Measurements from ENCODE around the gene ACKR2. TPM values are rescaled to one million over a fixed set of nuclear protein-coding genes. Genes with fewer than 3 reads are reported as not detected.
A peak's percentile ranks its signal among the peaks of the same experiment; 100 is the strongest.

ACKR2 gene, protein sequence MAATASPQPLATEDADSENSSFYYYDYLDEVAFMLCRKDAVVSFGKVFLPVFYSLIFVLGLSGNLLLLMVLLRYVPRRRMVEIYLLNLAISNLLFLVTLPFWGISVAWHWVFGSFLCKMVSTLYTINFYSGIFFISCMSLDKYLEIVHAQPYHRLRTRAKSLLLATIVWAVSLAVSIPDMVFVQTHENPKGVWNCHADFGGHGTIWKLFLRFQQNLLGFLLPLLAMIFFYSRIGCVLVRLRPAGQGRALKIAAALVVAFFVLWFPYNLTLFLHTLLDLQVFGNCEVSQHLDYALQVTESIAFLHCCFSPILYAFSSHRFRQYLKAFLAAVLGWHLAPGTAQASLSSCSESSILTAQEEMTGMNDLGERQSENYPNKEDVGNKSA
- 1.1 TPM for total RNA-seq

DNA sequence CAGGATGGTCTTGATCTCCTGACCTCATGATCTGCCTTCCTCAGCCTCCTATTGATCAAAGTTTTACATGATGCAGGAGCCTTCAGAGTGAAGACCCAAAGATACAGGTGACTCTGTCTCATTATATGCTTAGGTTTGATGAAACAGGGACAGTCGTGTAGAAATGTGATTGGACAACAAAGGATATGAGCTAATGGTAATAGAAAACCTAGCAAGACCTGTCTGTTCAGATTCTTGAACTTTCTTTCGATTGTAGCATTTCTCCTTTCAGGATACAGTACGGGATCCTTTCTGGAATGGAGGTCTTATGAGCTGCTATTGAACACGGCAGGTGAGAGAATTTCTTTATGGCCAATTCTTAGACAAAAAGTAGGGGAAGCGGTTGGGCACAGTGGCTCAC is at the start of gene ACKR2:
ACKR2 (plus strand) TSS at position 244 of the 400 bp plus-strand sequence. CDS start 55,058 bp downstream, outside the sequence.
- ATAC-seq, result no peak

DNA sequence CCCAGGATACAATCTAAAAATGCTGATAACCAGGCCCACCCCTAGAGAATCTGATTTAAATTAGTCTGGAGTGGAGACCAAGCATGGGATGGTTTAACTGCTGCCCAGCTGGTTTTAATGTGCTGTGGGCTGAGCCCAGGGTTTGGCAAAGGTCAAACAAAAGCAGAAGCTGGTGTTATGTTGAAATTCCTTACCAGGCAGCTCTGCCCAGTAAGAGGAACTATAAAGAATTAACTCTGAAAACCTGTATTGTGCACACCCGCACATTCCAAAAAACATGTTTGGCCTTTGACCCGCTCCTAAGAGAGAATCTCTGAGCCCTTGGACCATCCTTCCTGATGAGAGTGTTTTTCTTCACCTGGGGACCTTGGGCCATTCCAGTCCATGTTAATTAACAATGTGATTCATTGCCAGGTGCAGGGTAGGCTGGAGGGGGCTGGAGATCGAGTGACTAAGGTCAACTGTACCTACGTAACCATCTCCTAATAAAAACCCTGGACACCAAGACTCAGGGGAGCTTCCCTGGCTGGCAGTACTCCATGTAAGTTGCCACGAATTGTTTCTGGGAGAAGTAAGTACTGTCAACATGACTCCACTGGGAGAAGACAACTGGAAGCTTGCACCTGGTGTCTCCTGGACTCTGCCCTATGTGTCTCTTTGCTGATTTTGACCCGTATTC is 47.1 kb upstream of the ACKR2 start:
- ATAC-seq, result peak; percentile 66

DNA sequence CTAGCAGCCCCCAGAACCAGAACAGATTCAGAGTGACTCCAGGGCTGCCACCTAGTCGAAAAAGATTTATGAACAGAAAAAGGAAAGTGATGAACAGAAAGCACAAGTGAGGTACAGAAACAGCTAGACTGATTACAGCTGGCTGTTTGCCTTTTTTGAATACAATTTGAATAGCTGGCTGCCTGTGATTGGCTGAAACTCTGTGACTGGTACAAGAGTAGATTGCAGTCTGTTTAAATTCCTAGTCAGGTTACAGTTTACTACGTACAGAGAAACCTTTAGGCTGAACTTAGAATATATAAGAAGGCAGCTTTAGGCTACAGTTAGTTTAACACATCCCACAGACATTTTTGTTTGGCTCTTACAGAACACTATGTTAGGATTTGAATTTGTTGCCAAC is 46.2 kb upstream of the ACKR2 start:
- no peak for ATAC-seq

DNA sequence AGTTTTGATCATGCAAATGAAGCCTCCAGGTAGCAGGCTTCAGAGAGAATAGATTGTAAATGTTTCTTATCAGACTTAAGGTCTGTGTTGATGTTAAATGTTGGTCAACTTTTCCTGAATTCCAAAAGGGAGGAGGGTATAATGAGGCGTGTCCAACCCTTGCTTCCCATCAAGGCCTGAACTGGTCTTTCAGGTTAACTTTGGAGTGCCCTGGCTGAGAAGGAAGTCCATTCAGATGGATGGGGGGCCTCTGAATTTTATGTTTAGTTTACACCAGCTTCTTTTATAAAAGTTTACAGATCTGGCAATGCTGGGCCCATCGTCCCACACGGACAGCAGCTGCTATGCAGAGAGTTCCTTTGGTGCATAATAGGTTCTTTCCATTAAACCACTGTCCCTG is 45.1 kb upstream of the ACKR2 start:
- no peak for ATAC-seq

DNA sequence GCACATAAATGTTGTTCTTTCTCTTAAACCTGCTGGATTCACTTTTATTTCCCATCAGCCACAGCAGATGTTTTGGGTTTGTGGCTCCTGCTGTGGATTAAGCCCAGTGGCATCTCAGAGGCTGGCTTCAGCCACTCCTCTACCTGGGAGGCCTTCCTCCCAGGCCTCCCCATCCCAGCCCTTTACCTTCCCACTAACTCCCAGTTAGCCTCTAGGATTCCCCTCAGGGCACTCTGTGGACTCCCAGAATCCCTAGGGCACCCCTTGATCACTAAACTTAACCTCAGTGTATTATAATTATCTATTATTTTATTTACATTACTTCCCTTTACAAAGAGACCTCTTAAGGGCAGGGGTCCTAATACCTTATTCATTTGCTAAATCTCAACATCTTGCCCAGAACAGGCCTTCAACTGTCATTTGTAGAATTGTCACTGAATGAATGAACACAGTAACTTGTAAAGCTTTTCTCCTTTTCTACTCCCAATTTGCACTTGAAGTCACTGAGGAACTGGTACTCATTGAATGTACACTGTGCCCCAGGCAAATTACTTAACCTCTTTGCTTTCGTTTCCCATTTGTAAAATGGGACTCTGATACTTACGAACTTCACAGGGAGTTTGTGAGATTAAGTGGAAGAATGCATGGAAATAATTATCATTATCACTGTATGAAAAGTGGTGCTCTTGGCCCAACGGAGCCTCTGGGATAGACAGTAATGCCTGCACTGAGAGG is 44.5 kb upstream of the ACKR2 start:
- no peak for ATAC-seq

DNA sequence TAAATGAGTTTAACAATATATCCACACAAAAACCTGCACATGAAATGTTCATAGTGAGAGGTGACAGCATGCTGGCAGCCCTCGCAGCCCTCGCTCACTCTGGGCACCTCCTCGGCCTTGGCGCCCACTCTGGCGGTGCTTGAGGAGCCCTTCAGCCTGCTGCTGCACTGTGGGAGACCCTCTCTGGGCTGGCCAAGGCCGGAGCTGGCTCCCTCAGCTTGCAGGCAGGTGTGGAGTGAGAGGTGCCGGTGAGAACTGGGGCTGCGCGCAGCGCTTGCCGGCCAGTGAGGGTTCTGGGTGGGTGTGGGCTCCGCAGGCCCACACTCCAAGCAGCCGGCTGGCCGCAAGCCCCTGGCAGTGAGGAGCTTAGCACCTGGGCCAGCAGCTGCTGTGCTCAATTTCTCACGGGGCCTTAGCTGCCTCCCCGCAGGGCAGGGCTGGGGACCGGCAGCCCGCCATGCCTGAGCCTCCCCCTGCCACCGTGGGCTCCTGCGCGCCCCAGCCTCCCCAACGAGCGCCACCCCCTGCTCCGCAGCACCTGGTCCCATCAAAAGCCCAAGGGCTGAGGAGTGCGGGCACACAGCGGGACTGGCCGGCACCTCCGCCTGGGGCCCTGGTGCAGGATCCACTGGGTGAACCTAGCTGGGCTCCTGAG is 39.6 kb upstream of the ACKR2 start:
- no peak for ATAC-seq

DNA sequence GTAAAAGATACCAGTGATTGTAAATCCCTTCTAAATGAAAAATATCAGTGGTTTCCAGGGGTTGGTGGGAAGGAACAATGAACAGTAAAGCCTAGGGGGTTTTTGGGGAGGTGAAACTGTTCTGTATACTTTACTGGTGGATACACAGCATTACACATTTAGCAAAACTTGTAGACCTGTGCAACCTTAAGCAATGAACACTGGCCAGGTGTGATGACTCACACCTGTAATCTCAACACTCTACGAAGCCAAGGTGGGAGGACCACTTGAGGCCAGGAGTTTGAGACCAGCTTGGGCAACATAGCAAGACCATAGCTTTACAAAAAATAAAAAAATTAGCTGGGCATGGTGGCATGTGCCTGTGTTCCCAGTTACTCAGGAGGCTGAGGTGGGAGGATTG is 38.0 kb upstream of the ACKR2 start:
- peak; percentile 30 for ATAC-seq

DNA sequence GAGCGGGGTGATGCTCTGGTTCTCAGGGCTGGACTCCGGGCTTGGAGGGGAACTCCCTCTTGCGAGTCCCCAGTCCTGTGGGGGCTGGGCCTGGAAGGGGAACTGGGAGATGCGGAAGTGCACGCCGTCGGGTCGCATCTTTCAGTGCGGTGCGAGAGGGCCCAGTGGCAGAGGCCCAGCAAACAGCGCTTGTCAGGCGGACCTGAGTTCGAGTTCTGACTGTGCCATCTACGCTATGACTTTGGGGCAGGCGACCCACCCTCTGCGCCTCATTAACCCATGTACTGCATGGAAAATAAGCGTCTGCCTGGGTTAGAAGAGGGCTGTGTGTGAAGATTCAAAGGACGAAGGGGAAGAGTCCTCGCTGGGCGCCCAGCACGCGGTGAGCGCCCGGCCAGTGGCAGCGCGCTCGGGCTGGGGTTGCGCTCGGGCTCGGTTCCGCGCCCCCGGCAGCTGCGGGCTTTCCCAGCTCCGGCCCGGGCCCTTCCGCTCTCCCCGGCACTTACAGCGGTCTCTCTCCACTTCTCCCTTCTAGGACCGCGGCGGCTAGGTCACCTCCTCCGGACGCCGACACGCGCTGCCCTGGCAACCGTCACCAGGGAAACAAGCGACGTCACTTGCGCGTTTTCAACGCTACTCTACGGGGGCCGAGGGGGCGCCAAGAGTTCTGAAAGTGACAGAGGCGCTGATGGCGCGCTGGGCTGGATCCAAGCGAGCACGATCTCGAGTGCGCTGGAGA is 36.4 kb upstream of the ACKR2 start, which contains the start of gene CCDC13:
CCDC13 (minus strand) TSS at position 584 of the 739 bp plus-strand sequence. CDS start 14,908 bp downstream, outside the sequence.
- peak; percentile 90 for ATAC-seq

DNA sequence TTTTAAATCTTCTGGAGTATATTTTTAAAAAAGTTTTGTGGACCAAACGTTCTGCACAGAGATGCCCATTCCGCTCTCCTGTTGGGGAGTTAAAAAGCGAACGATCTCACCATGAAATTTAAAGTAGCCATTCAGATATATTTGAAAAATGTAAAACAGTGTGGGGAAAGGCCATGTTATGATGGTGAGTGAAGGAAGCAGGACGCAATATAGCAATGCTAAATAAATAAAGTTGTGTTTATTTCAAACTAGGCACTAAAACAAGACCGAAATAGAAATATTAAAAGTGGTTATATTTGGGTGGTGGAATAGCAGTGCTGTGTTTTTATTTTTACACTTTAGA is 35.9 kb upstream of the ACKR2 start:
- ATAC-seq, result no peak

DNA sequence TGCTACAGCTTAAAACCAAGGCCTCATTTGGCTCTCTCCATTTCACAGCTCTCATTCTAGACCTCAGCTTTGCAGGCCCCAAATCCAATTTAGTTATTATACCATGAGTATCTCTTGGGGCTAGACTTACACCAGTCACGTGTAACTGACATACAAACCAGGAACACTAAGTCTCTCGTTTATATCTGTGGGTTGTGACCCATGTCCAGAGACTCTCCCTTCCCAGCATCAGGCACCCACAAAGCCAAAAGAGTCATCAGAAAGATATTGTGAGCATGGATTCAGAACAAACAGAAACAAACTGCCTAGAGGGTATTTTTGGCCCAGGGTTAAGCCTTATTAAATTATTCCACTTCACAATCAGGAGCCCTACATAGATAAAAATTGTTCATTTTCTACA is 30.6 kb upstream of the ACKR2 start:
- ATAC-seq, result no peak

DNA sequence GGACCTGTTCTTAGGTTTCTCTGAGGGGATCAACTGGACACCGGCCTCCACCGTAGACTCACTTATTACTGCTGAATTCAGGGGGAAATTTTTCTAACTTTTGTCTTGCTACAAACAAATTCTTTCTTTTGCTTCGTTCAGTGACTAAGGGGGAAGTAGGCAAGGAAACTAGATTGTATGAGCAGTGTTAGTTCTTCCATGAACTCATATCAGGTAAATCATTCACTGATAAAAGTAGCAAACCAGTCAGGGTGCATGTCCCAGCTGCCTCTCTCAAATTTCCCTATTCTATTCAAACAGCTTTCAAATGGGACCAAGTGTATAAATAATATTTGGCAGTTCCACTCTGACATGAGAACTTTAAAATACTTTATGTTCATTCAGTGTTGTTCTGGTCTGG is 28.8 kb upstream of the ACKR2 start:
- ATAC-seq, result no peak

DNA sequence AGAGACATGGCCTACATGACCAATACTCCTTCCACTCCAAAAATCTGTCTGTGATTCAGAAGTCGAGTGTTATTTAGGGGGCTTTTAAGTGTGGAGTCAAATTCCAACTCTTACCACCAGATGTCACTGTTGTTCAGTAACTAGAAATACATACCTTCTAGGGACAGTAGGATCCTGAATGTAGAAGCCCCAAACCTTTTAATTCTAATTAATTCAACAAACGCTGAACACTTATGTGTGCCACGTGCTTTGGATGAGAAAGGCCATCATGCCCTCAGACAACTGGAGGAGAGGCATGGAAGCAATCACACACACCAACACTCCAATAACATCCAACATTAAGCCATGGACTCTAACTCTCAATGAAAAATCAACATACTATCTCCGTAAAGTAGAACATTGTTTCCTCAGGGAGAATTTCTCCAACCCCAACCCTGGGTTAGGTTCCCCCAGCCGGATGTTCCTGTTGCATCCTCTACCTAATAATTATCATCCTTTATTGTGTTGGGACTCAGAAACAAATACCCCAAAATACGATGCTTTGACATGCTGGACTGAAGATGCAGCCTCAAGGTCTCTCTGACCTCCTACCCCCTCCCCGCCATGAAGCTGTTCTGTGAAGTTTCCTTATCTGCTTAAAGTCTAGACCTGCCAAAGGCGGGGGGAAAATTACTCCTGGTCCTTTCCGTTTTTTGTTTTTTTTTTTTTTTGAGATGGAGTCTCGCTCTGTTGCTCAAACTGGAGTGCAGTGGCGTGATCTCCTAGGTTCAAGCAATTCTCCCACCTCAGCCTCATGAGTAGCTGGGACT is 28.1 kb upstream of the ACKR2 start:
- peak; percentile 62 for ATAC-seq

DNA sequence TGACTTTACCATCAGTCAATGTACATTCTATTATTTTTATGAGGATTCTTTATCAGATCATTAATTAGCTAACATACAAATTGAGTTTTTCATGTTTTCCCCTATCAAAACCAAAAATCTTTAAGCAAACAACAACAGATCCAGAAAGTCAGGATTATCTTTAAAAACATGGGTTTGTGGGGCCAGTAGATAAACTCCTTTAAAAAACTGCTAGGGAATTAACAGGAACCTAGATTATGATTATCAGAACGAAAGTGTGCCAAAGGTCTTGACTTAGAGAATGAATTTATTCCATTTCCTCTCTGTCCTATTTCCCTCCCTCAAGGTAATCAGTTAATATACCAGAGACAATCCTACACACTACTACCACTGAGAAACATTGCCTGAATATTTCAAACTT is 23.0 kb upstream of the ACKR2 start:
- ATAC-seq, result no peak

DNA sequence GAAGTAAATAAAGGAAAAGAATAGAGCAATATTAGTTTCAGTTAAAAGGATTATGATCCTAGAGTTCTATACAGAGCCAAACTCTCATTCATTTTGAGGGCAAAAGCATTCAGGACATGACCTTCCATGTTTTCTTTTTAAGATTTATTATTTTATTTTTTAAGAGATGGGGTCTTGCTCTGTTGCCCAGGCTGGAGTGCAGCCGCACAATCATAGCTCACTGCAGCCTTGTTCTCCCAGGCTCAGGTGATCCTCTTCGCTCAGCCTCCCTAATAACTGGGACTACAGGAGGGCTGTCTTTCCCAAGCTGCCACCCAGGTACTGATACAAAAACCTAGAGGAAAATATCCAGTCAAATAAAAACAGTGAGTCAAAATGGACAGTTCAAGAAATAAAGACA is 22.6 kb upstream of the ACKR2 start:
- ATAC-seq, result no peak

DNA sequence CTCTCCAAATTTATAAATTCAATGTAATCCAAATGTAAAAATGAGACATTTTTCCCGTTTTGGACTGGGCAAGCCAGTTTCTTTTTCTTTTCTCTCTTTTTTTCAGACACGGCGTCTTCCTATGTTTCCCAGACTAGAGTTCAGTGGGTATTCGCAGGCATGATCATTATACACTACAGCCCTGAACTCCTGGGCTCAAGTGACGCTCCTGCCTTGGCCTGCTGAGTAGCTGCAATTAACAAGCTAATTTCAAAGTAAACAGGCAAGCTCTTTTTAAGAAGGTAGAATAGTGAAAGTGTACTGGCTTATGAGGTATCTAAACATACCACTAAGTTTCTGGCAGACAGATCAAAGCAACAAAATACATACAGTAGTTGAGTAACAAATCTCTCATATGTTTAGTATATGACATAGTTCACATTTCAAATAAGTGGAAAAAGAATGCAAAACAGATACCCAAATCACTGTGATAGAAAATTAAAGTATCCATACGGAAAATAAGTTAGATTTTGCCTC is 18.5 kb upstream of the ACKR2 start:
- no peak for ATAC-seq

DNA sequence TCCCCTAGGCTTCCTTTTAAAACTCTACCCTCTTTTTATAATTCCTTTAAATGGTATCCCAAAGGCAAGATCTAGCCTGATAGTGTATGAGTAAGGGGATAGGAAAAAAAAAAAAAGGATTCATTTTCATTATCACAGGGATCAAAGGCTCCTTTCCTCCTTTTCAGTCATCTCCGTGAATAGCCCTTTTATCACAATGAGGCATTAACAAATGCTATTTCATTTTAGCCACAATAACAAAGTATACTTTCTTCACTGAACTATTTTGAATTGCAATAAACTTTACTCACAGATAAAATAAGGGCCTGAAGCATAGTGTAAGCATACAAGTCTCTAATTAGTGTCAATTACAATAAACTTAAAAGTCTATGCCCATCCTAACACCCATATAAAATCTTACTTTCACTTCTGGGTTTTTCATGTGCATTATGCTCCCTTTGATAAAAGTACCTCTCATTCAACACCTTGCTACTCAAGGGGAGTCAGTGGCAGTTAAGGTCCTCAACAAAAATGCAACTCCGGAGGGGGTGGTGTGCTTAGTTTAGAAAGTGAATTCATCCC is 13.5 kb upstream of the ACKR2 start:
- ATAC-seq, result no peak

DNA sequence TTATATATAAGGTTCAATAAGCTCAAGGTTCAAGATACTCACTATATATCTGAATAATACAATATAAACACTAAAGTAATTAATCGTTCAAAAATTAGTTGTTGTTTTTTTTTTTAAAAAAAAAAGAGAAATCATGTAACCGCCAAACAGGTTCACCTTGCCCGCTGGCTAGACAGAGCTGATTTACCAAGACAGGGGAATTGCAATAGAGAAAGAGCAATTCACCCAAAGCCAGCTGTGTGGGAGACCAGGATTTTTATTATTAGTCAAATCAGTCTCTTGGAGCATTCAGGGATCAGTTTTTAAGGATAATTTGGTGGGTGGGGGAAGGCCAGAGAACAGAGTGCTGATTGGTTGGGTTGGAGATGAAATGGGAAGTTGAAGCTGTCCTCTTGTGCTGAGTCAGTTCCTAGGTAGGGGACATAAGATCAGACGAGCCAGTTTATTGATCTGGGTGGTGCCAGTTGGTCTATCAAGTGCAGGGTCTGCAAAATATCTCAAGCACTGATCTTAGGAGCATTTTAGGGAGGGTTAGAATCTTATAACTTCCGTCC is 12.8 kb upstream of the ACKR2 start:
- ATAC-seq, result no peak

DNA sequence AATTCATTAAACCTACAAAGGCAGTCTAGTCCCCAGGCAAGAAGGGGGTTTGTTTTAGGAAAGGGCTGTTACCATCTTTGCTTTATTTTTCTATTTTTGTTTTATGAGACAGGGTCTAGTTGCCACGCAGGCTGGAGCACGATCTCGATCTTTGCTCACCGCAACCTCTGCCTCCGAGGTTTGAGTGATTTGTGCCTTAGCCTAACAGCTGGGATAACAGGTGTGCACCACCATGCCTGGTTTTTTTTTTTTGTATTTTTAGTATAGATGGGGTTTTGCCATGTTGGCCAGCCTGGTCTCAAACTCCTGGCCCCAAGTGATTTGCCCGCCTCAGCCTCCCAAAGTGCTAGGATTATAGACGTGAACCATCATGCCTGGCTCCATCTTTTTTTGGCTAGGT is 9.9 kb upstream of the ACKR2 start:
- ATAC-seq, result no peak

DNA sequence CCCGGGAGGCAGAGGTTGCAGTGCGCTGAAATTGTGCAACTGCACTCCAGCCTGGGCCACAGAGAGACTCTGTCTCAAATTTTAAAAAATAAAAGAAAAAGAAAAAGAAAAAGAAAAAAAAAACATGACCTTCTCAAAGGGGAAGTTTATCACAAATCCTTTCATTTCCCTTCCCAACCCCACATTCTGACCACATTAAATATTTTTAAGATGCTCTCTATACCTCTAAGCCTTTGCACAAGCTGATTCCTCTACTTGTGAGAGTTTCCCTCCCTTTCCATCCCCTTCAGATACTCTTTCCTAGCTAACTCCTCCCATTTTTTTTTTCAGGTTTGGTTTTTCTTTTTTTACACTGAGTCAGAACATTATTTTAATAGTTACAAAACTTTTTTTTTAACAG is 9.0 kb upstream of the ACKR2 start:
- ATAC-seq, result no peak

DNA sequence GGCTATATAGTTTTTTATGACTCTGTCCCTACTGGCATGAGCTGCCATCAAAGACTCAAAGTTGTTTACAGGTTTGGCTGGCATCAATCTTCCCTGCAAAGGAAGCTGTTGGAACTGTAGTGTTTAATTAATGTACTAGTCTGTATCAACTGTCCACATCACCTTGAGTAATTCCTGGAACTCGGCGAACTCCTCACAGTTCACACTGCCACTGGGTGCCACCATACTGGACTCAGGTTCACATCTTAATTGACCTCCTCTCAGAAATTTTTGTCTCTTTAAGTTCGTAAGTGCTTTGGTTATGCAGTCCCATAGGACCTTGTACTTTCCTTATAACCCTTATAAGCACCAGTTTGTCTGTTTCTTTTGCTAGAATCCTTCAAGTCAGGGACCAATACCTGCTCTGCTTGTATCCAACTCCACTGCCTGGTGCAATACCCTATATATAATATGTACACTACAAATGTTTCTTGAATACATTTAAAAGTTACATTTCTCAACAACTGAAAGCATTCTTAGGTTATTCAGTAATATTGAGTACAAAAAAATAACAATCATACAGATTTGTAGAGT is 8.1 kb upstream of the ACKR2 start:
- no peak for ATAC-seq

All from esophagus mucosa (tissue), 1 donor.